PFSK-1 (cell line): ENCODE data around the gene SMIM21.

Source experiments
- POLR2AphosphoS5 ChIP-seq: IDR thresholded peaks from 2 replicates; pipeline ENCODE4 v1.6.1; 2012; ENCODE audit warnings: low read depth, mild to moderate bottlenecking, control low read depth, low read length, moderate library complexity
- REST ChIP-seq, 2 experiments: IDR thresholded peaks; 2 replicates each; pipeline versions ENCODE4 v1.6.1 to v1.8.0; 2011 to 2012; ENCODE audit warnings: low read depth in 2 of 2, low read length in 2 of 2, control low read depth in 1 of 2, inconsistent platforms in 1 of 2, mild to moderate bottlenecking in 1 of 2, moderate library complexity in 1 of 2; ENCODE audit not compliant: insufficient read depth in 1 of 2

GRCh38 chr18:75437979-75438378 is 10.5 kb upstream of the SMIM21 start:
- TF ChIP-seq POLR2AphosphoS5 (no peak), REST (IDR thresholded peaks at IDR 0.05; ENCODE audit: insufficient read depth in 1 of 2, low read depth in 2 of 2, low read length in 2 of 2) (no peak)
